HG02970 (cell line): Measurements from ENCODE around the gene CDC42BPG.

Experiments used
- ATAC-seq: cut with Tn5 transposase; IDR thresholded peaks from one replicate; pipeline ENCODE4 v1.9.1; 2021; ENCODE audit warnings: mild to moderate bottlenecking, moderate library complexity, moderate number of reproducible peaks; ENCODE audit not compliant: unreplicated experiment, low FRiP score

CDC42BPG gene

DNA sequence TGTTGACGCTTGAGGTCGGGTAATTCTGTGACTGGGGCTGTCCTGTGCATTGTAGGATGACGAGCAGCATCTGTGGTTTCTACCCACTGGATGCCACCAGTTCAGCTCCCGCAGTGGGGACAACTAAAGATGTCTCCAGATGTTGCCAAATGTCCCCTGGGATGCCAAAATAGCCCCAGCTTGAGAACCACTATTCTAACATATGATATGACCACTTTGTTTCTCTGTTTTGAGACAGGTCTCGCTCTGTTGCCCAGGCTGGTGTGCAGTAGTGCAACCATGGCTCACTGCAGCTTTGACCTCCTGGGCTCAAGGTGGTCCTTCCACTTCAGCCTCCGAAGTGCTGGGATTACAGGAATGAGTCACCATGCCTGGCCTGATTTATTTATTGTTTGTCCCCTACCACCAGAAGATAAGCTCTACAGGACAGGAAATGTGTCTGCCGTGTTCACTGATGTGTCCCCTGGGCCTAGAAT is 29.7 kb downstream of the CDC42BPG start:
- ATAC-seq = peak; percentile 41

GRCh38 chr11:64813826-64814225 is 30.6 kb downstream of the CDC42BPG start:
- no peak for ATAC-seq

- ATAC-seq = peak; percentile 1
Measured at GRCh38 chr11:64810891-64811272, 33.6 kb downstream of the CDC42BPG start.

DNA sequence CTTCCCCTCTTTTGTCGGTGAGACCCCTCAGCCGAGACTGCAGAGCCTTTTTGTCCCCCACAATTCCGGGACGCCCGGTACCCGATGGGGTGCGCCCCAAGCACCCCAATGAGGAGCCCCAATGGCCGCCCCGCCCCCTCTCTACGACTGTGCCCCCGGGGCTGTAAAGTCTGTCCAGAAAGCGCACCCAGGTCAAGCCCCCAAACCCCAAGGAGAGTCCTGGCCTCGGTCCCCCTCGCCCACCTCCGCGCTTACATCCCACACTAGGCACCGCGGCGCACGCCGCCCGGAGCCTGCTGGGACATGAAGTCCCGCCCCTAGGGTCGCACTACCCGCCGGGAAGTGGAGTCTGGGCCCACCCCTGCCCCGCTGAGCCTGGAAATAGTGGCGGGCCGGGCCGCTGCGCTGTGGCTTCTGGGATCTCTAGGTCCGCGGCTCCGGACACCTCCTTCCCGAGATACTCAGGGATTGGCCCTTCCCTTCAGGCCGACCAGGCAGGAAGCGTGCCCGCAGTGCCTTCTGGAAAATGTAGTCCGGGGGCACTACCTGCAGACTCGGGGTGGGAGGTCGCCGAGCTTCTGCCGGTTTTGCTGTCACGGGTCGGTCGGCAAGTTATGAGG is 34.1 kb downstream of the CDC42BPG start, which contains the start of gene MEN1:
Gene MEN1 (minus strand): TSS at position 281 of the 620 bp plus-strand sequence. CDS start 442 bp downstream, outside the sequence.
- peak; percentile 53 for ATAC-seq

DNA sequence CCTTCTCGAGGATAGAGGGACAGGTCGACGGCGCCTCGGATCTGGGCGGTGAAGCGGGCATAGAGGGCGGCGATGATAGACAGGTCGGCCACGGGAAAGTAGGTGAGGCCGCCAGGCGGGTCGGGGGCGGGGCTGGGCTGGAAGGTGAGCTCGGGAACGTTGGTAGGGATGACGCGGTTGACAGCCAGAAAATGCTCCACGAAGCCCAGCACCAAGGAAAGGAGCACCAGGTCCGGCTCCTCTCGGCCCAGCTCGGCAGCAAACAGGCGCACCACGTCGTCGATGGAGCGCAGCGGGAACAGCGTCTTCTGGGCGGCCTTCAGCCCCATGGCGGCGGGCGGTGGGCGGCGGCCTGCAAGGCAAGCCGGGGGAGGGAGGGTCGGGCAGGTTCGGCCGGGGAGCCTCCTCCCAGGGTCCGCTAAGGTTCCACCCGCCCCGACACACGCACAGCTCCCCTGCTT is 34.6 kb downstream of the CDC42BPG start:
- no peak for ATAC-seq

- no peak for ATAC-seq
Measured at GRCh38 chr11:64805481-64805880, 39.0 kb downstream of the CDC42BPG start.

- no peak for ATAC-seq
Measured at GRCh38 chr11:64804346-64805210, 39.9 kb downstream of the CDC42BPG start.

GRCh38 chr11:64803846-64804345 is 40.6 kb downstream of the CDC42BPG start:
- no peak for ATAC-seq

DNA sequence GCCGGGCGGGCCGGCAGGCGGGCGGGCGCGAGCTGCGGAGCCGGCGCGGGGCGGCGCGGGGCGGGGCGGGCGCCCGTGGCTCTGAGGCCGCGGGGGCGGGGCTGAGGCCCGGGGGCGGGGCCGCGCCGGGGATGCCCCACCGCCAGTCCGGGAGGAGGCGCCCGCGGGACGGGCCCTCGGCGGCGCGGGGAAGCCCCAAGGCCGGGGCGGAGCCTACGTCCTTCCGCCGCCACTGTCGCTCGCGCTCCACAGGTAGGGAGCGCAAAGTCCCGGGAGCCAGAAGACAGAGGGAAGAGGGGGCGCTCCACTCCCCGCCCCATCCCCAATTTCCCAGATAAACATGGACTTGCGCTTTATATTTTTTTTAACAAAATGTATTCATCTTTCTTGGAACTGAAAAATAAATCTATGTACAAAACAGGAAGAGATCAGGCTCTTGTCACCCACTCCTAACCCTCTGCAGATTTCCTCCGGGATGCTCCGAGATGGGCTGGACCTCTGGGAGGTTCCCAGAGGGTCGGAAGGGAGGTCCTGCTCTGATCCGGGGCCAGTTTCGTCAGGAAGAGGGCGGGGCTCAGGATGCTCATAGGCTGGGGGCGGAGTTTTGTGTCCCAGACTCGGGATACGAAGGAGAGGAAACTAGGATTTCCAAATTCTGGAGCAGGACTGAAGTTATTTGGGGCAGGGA is 41.2 kb downstream of the CDC42BPG start, which contains the start of gene MAP4K2:
Gene MAP4K2 (minus strand): TSS at position 57 of the 688 bp plus-strand sequence. CDS start 65 bp downstream, outside the sequence.
- peak; percentile 64 for ATAC-seq

- ATAC-seq = peak; percentile 29
Measured at GRCh38 chr11:64802370-64803157, 41.9 kb downstream of the CDC42BPG start.

- no peak for ATAC-seq
Measured at GRCh38 chr11:64801561-64802369, 42.7 kb downstream of the CDC42BPG start.

DNA sequence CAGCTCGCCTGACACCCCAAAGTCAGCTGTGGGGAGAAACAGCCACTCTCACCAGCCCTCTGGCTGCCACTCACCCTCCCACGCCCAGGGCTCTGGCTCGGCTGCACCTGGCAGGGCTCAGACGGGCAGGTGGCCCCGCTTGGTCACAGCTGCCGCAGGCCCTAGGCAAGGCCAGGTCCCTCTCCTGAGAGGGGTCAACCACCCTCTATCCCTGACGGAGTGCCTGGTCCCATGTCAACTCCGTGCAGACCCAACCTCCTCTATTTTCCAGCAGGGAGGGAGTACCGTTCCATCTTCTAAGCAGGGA is 43.3 kb downstream of the CDC42BPG start:
- no peak for ATAC-seq

GRCh38 chr11:64800303-64801157 is 43.9 kb downstream of the CDC42BPG start:
- ATAC-seq = no peak

DNA sequence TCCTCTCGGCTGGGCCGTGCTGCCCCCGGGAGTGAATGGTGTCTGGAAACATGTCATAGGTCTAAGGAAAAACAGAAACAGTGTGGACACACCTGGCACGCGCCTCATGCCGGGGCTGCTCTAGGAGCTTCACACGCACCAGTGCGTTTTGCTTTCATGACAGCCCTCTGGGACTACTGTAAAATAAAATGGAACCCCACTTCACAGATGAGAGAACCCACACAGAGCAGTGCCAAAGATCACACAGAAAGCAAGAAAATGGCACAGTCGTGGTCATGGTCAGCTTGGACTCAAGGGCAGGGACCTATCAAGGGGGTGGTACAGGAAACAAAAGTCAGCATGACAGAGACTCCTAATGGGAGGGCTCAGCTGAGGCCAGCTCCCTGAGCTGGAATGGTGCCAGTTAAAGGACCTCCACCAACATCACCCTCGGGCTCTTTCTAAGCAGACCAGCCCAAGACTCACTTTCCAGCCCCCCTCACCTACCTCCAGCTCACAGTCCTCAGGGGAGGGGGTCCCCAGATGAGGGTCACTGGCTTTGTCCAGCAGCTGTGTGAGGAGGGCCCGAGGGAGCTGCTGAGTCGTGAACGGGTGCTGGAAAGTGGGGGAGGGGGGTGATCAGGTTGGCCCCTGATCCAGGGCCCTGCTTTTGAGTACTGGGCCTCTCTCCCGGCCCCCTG is 44.7 kb downstream of the CDC42BPG start:
- no peak for ATAC-seq

DNA sequence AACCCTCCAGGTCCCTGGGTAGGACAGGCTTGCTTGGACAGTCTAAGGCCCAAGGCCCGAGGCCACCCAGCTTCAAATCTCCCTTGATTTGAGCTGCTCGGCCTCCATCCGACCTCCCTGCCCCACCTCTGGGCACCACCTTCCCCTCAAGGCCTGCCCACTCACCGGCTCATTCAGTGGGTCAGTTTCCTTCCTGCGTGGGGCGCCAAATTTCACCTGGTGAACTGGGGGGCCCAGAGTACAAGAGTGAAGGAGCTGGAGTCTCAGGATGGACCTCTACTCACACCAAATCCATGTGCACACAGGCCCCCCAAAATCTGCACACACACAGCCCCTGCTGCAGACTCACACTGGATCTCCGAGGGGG is 45.2 kb downstream of the CDC42BPG start:
- ATAC-seq = no peak

GRCh38 chr11:64796757-64797541 is 47.5 kb downstream of the CDC42BPG start:
- ATAC-seq = no peak
